Esophagus muscularis mucosa (tissue), 3 donors: Measurements from ENCODE around the gene GATAD1.

ENCODE experiments used
- CTCF ChIP-seq, 3 experiments: fragments of 200-600 bp in 2 of 3; fragments of 450-650 bp in 1 of 3; sonication (generic) in 2 of 3; IDR thresholded peaks; one replicate each; pipeline ENCODE4 v1.5.1; 2017 to 2019; ENCODE audit warnings: antibody characterized with exemption in 3 of 3, mild to moderate bottlenecking in 2 of 3, moderate library complexity in 1 of 3
- POLR2AphosphoS5 ChIP-seq, 2 donors: sonication (generic); formaldehyde crosslinking; IDR thresholded peaks; one replicate each; pipeline ENCODE4 v1.6.1; 2017; ENCODE audit warnings: antibody characterized with exemption in 2 of 2

- TF ChIP-seq POLR2AphosphoS5 (IDR thresholded peaks at IDR 0.05) (no peak), CTCF (IDR thresholded peaks at IDR 0.05) (no peak)
These were observed 37.9 kb upstream of the GATAD1 start for GRCh38 chr7:92409357-92409756.
